Measurements from ENCODE around the gene RACK1. TPM values are rescaled to one million over a fixed set of nuclear protein-coding genes. Genes with fewer than 3 reads are reported as not detected.
A peak's percentile ranks its signal among the peaks of the same experiment; 100 is the strongest.

RACK1 gene
- total and polyA plus RNA-seq, 4 donors = 1,370 to 2,875 (median 1,528) TPM

DNA sequence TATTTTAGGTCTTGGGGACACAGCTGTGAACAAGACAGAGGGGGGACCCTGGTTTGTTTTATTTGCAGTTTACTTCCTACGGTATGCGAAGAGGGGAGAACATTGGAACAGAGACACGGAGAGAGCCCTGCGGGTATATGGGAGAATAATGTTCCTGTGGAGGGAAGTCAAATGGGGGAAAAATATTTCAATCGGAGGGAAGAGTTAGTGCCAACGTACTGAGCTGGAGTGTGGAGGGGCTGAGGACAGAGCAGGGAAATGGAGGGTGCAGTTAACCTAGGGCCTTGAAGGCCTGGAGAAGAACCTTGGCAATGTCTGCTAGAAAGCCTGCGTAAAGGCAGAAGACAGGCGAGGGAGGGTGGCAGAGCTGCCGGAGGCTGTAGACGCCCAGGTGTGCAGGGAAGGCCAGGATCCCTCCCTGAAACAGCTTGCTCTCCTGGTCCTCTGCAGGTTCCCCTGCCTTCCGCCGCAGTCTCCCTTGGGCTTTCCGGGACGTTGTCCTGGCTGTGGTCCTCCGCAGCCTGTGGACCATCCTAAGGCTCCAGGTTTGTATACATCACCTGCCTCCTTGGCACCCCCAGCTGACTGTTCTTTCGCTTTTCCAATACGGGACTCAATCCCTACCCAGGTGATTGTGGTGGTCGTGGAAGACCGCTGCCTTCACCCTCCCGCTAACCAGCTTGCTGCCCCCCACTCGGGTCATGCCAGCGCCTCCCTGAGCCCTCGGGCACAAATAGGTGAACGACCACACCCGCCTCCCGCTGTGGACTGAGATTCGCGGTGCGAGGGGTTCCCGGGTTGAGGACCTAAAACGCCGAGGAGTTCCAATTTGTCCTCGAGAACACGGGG lies 1.9 kb upstream of the RACK1 start:
- no peak for DNase-seq (ENCODE audit: low read depth in 4 of 6, low spot score in 6 of 6)
- Histone ChIP-seq H3K27ac (ENCODE audit: low read depth, low read length) (peak overlapping the region; percentile 96), H3K4me1 (ENCODE audit: control insufficient read depth, insufficient read depth, low read length) (peaks cover 67% of the 10 kb centered on the region), H3K4me3 (ENCODE audit: low read depth, low read length) (peak overlapping the region; percentile 89), H3K27me3 (ENCODE audit: control insufficient read depth, insufficient read depth, low read length) (no peaks in the 10 kb centered on the region), H3K36me3 (ENCODE audit: control insufficient read depth, insufficient read depth, low read length) (peaks cover 15% of the 10 kb centered on the region), H3K9me3 (ENCODE audit: control insufficient read depth, insufficient read depth, low read length) (no peaks in the 10 kb centered on the region)
- 24% methylated on average over 32 of the region's 34 CpGs for WGBS (ENCODE audit: insufficient coverage)

DNA sequence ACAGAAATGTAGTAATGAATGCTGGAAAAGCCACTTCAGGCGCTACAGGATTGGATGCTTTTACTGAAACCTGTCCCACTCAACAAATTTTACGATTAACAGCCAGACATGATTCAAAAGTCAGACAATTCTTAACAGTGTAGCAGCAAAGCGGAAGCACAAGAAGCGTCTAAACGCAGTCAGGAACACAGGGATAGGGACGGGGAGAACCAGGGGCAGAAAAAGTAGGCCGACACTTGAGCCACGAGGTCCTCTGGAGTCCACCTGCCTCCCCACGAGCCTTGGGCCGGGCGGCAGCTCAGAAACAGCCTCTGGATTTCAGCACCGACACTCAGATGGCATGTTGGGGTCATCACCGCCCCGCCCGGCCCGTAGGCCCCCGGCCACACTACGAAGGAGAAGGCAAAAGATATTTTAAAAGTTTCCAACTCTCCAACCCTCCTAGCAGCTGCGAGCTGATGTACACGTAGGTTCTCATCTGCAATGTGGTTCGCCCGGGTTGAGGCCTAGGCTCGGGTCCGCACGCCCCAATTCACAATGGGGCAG lies 615 bp downstream of the RACK1 start:
- Histone ChIP-seq H3K4me1 (ENCODE audit: control insufficient read depth, insufficient read depth, low read length) (peaks cover 52% of the 10 kb centered on the region), H3K27me3 (ENCODE audit: control insufficient read depth, insufficient read depth, low read length) (no peaks in the 10 kb centered on the region), H3K27ac (ENCODE audit: low read depth, low read length) (peak overlapping the region; percentile 98), H3K36me3 (ENCODE audit: control insufficient read depth, insufficient read depth, low read length) (peaks cover 41% of the 10 kb centered on the region), H3K4me3 (ENCODE audit: low read depth, low read length) (peak overlapping the region; percentile 98), H3K9me3 (ENCODE audit: control insufficient read depth, insufficient read depth, low read length) (no peaks in the 10 kb centered on the region)
- WGBS (ENCODE audit: insufficient coverage) = 0% methylated on average over 25 of the region's 25 CpGs
- DNase-seq (ENCODE audit: low read depth in 4 of 6, low spot score in 6 of 6) = peak in 1 of 6 donors; percentile 49

DNA sequence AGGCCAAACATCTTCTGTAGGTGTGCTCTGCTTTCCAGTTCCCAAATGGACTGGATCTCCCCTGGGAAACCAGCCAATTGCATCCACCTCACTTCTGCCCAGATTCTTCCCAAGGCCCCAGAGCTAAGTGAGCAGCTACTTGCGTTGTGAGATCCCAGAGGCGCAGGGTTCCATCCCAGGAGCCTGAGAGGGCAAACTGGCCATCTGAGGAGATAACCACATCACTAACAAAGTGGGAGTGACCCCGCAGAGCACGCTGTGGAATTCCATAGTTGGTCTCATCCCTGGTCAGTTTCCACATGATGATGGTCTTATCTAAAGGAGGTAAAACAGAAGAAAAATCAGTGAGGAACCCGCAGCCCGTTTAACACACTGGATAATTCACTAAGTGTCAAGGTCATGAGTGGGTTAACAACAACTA lies 1.7 kb downstream of the RACK1 start:
- Histone ChIP-seq H3K4me1 (ENCODE audit: control insufficient read depth, insufficient read depth, low read length) (peaks cover 42% of the 10 kb centered on the region), H3K27ac (ENCODE audit: low read depth, low read length) (peak overlapping the region; percentile 98), H3K36me3 (ENCODE audit: control insufficient read depth, insufficient read depth, low read length) (peaks cover 51% of the 10 kb centered on the region), H3K4me3 (ENCODE audit: low read depth, low read length) (peak overlapping the region; percentile 98), H3K27me3 (ENCODE audit: control insufficient read depth, insufficient read depth, low read length) (no peaks in the 10 kb centered on the region), H3K9me3 (ENCODE audit: control insufficient read depth, insufficient read depth, low read length) (no peaks in the 10 kb centered on the region)
- 60% methylated on average over 6 of the region's 6 CpGs for WGBS (ENCODE audit: insufficient coverage)
- no peak for DNase-seq (ENCODE audit: low read depth in 4 of 6, low spot score in 6 of 6)

DNA sequence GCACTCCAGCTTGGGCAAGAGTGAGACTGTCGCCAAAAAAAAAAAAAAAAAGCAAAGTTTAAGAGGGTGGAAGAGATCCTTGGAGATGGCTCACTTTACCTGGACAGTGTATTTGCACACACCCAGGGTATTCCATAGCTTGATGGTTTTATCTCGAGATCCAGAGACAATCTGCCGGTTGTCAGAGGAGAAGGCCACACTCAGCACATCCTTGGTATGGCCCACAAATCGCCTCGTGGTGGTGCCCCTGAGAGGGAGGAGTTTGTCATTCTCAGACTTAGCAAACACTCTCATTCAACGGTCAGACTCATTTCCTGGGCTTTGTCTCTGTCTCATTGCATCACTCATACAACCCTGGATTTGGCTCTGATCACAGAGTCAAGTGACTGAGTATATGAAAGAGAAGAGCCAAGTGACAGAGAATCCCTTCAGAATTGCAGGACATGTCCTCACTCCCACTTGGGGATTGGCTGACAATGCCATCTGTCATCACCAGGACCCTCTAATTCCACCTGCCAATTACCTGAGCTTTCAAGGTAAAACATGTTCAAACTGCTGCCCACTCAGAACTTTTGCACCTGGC lies 2.2 kb downstream of the RACK1 start:
- H3K4me3 ChIP-seq (ENCODE audit: low read depth, low read length) = peak overlapping the region; percentile 98
- no peaks in the 10 kb centered on the region for H3K27me3 ChIP-seq (ENCODE audit: control insufficient read depth, insufficient read depth, low read length)
- H3K4me1 ChIP-seq (ENCODE audit: control insufficient read depth, insufficient read depth, low read length) = peaks cover 36% of the 10 kb centered on the region
- no peak for DNase-seq (ENCODE audit: low read depth in 4 of 6, low spot score in 6 of 6)
- WGBS (ENCODE audit: insufficient coverage) = no CpG with 5 or more reads among the region's 6 CpGs
- H3K36me3 ChIP-seq (ENCODE audit: control insufficient read depth, insufficient read depth, low read length) = peaks cover 57% of the 10 kb centered on the region
- no peak overlapping the region for H3K27ac ChIP-seq (ENCODE audit: low read depth, low read length)
- no peaks in the 10 kb centered on the region for H3K9me3 ChIP-seq (ENCODE audit: control insufficient read depth, insufficient read depth, low read length)

DNA sequence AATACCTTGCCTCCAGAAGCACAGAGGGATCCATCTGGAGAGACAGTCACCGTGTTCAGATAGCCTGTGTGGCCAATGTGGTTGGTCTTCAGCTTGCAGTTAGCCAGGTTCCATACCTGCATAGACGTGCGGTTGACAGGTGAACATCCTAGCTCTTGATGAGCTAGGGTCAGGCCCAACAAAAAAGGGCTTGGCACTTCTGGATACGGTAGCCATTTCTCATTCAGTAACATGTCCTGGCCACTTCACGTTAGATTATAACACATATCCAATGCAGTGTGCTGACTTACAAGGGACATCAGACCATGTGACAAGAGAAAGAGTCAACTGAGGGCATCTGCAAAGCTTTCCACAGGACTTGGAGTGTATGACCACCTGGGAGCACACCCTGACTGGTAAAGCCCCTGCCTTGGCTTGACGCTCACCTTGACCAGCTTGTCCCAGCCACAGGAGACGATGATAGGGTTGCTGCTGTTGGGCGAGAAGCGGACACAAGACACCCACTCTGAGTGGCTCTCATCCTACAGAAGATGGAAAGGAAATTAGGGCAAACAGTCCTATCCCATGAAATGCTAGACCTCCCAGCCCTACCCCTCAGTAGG lies 4.5 kb downstream of the RACK1 start:
- Histone ChIP-seq H3K27ac (ENCODE audit: low read depth, low read length) (no peak overlapping the region), H3K27me3 (ENCODE audit: control insufficient read depth, insufficient read depth, low read length) (no peaks in the 10 kb centered on the region), H3K9me3 (ENCODE audit: control insufficient read depth, insufficient read depth, low read length) (no peaks in the 10 kb centered on the region), H3K4me3 (ENCODE audit: low read depth, low read length) (no peak overlapping the region), H3K36me3 (ENCODE audit: control insufficient read depth, insufficient read depth, low read length) (peaks cover 74% of the 10 kb centered on the region), H3K4me1 (ENCODE audit: control insufficient read depth, insufficient read depth, low read length) (peaks cover 33% of the 10 kb centered on the region)
- DNase-seq (ENCODE audit: low read depth in 4 of 6, low spot score in 6 of 6) = no peak
- 95% methylated on average over 8 of the region's 9 CpGs for WGBS (ENCODE audit: insufficient coverage)

DNA sequence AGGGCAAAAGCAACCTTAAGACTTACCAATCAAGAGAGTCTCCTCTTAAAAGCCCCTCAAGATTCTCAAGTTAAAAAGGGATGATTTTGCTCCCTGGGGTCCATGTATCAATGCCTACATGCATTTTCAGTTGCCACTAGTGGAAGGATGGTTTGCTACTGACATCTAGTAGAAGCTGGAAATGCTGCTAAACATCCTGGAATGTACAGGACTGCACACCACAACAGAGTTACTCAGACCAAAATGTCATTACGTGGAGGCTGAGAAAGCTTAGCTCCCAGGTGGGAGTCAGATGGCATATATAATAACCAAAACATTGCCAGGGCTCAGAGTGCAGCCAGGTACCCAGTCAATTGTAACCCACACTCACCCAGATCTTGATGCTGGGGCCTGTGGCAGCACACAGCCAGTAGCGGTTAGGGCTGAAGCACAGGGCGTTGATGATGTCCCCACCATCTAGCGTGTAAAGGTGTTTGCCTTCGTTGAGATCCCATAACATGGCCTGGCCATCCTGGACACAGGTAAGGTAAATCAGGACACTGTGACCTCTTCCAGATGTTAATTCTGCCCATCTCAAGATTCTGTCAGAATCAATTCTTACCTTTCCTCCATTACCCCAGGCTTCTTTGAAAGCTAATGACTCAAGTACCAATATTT lies 5.8 kb downstream of the RACK1 start:
- no peak overlapping the region for H3K27ac ChIP-seq (ENCODE audit: low read depth, low read length)
- no peaks in the 10 kb centered on the region for H3K9me3 ChIP-seq (ENCODE audit: control insufficient read depth, insufficient read depth, low read length)
- H3K4me1 ChIP-seq (ENCODE audit: control insufficient read depth, insufficient read depth, low read length) = peaks cover 33% of the 10 kb centered on the region
- DNase-seq (ENCODE audit: low read depth in 4 of 6, low spot score in 6 of 6) = no peak
- H3K27me3 ChIP-seq (ENCODE audit: control insufficient read depth, insufficient read depth, low read length) = no peaks in the 10 kb centered on the region
- WGBS (ENCODE audit: insufficient coverage) = 95% methylated on average over 4 of the region's 5 CpGs
- H3K4me3 ChIP-seq (ENCODE audit: low read depth, low read length) = no peak overlapping the region
- H3K36me3 ChIP-seq (ENCODE audit: control insufficient read depth, insufficient read depth, low read length) = peaks cover 87% of the 10 kb centered on the region

DNA sequence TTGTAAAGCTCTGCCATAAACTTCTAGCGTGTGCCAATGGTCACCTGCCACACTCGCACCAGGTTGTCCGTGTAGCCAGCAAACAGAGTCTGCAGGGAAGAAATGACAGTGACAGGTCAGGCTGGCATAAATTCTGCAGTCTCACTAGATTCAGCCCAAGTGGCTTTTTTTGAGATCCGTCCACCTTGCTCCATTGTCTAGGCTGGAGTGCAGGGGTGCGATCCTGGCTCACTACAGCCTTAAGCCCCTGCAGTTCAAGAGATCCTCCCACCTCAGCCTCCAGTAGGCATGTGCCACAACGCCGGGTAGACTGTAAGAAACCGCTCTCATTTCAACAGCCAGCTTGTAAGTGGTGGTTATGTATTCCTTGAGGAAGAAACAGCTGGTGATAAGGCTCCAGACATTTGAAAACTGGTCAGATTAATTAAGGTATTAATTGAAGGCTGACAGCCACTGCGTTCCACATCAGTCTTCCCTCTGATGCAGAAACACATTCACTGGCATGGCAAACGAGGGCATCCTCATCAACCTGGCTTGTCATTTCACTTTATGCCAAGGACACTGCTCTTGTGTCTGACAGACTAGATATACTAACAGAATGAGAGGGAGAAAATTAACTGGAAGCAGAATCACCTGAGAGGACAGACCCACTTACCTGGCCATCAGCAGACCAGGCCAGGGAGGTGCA lies 6.6 kb downstream of the RACK1 start:
- H3K4me1 ChIP-seq (ENCODE audit: control insufficient read depth, insufficient read depth, low read length) = peaks cover 27% of the 10 kb centered on the region
- WGBS (ENCODE audit: insufficient coverage) = 81% methylated on average over 5 of the region's 10 CpGs
- no peak overlapping the region for H3K27ac ChIP-seq (ENCODE audit: low read depth, low read length)
- no peak overlapping the region for H3K4me3 ChIP-seq (ENCODE audit: low read depth, low read length)
- H3K27me3 ChIP-seq (ENCODE audit: control insufficient read depth, insufficient read depth, low read length) = no peaks in the 10 kb centered on the region
- no peak for DNase-seq (ENCODE audit: low read depth in 4 of 6, low spot score in 6 of 6)
- no peaks in the 10 kb centered on the region for H3K9me3 ChIP-seq (ENCODE audit: control insufficient read depth, insufficient read depth, low read length)
- H3K36me3 ChIP-seq (ENCODE audit: control insufficient read depth, insufficient read depth, low read length) = peaks cover 93% of the 10 kb centered on the region

DNA sequence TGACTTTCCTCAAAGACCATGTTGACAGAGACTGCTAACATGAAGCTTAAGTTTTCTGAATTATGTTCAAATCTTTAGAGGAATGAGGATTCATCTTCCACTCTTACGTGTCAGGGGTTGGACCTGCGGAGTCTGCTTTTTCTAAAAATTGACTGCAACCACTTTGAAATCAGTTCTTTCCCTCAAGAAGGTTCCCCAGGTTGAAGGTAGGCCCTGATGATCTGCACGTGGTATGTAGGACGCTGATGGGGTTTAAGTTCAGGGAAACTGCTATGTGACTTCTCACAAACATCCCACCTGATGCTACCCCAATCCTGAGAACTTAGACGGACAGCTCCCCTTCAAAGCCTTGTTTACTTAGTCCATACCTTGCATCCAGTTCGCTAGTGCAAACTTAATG lies 7.2 kb downstream of the RACK1 start:
- 100% methylated on average over 2 of the region's 6 CpGs for WGBS (ENCODE audit: insufficient coverage)
- H3K36me3 ChIP-seq (ENCODE audit: control insufficient read depth, insufficient read depth, low read length) = peaks cover 90% of the 10 kb centered on the region
- peaks cover 22% of the 10 kb centered on the region for H3K4me1 ChIP-seq (ENCODE audit: control insufficient read depth, insufficient read depth, low read length)
- H3K27ac ChIP-seq (ENCODE audit: low read depth, low read length) = no peak overlapping the region
- no peak overlapping the region for H3K4me3 ChIP-seq (ENCODE audit: low read depth, low read length)
- no peak for DNase-seq (ENCODE audit: low read depth in 4 of 6, low spot score in 6 of 6)
- no peaks in the 10 kb centered on the region for H3K27me3 ChIP-seq (ENCODE audit: control insufficient read depth, insufficient read depth, low read length)
- no peaks in the 10 kb centered on the region for H3K9me3 ChIP-seq (ENCODE audit: control insufficient read depth, insufficient read depth, low read length)
